NT2/D1 (cell line): ENCODE results near the gene PAK5.

Experiments used
- YY1 ChIP-seq: IDR thresholded peaks from 2 replicates; pipeline ENCODE4 v1.6.1; 2011; ENCODE audit not compliant: insufficient read length, insufficient read depth
- ZNF274 ChIP-seq: IDR thresholded peaks from 2 replicates; pipeline ENCODE4 v1.6.1; 2011; ENCODE audit warnings: mild to moderate bottlenecking, low read depth, low read length

DNA sequence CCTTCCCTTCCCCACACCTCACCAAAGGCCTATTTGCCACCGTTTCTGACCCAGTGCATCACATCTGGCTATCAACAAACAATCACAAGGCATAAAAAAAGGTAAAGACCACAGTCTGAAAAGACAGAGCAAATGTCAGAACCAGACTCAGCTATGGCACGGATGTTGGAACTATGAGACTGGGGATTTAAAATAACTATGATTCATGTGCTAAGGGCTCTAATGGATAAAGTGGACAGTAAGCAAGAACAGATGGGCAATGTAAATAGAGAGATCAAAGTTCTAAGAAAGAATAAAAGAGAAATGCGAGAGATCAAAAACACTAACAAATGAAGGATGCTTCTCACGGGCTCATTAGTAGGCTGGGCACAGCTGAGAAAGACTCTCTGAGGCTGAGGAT lies 225.0 kb downstream of the PAK5 start:
- TF ChIP-seq ZNF274 (no peak), YY1 (no peak)
